Inferior parietal cortex (tissue), 1 donor: ENCODE data around the gene NR1D1.
A peak's percentile ranks its signal among the peaks of the same experiment; 100 is the strongest.
"Not testable (repeated sequence)": the region's sequence is repeated elsewhere in the genome, so short reads cannot be mapped to it uniquely, and the experiment has no call there.

ENCODE experiments used
- DNase-seq: peaks from one replicate; pipeline ENCODE4 v3.0.0-alpha.2; 2016; ENCODE audit errors: extremely low spot score

NR1D1 gene

GRCh38 chr17:40100419-40100668, at the start of gene NR1D1:
Gene NR1D1 (minus strand): TSS chr17:40100589. CDS start chr17:40100094, 495 bp downstream.
- DNase-seq: no peak

DNA sequence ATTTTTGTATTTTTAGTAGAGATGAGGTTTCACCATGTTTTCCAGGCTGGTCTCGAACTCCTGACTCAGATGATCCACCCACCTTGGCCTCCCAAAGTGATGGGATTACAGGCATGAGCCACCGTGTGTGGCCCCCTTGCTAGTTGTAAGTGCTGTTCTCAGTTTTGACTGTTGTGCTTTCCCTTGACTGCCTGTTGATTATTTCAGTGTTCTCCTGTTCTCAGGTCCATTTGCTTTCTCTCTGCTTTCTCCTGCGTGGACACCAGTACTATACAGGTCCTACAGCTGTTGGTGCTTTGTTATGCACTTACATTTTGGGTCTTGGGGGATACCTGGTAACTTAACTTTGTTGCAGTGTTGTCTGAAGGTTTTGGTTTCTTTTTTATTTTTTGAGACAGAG, 48.1 kb upstream of the NR1D1 start:
- DNase-seq: no peak

GRCh38 chr17:40145476-40145875, 45.1 kb upstream of the NR1D1 start:
- DNase-seq: no peak

- not testable (repeated sequence) for DNase-seq
Measured at GRCh38 chr17:40143166-40143565, 42.8 kb upstream of the NR1D1 start.

DNA sequence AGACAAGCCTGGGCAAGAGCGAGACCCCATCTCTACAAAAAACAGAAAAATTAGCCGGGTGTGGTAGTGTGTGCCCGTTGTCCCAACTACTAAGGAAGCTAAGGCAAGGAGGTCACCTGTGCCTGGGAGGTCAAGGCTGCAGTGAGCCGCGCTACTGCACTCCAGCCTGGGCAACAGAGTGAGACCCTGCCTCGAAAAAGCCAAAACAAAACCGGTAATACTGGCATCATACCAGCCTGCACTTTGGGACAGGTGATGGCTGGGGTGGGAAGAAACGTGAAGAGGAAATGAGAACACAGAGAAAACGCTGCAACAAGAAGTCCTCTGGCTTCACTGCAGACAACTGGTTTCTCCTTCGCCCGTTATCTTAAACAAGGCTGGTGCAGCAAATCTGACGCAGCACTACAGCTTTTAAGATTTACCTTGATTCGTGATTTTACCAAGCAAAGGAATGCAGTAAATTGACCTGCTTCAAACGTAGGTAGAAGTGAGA, 39.2 kb upstream of the NR1D1 start:
- no peak for DNase-seq

DNA sequence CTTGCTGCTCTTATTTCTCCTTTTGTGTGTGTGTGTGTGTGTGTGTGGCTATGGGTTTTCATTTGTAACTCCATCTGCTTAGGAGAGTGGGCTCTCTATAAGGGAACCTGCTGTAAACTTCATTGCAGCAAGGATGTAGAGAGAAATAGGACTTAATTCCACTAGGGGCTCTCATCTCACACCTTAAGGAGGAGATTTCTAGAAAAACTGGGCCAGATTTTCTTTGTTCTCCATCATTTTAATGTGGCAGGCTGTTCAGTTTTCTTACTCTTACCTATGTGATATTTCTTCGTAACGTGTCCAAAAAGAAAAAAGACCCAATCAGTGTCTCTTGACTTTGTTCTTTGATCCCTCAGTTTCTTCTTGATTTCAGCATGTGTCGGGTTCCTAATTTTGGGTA, 35.4 kb upstream of the NR1D1 start:
- DNase-seq: no peak

DNA sequence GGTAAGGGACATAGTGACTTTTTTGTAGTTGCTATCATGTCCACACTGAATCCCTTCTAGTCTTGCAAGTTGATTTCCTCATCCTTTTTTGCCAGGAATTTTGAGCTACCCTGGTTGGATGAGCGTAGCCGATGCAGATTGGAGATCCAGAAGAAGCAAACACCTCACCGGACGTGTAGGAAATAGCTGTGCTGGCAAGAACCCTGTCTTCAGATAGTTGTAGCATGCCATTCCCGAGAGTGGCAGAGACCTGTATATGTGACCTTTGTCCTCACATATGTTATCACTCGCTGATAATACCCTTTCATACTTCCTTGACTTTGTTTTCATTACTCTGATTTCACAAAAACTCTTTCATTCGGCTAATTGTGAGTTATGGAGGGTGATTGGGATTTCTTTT, 33.8 kb upstream of the NR1D1 start:
- DNase-seq: no peak

GRCh38 chr17:40130352-40131042, 30.1 kb upstream of the NR1D1 start:
- no peak for DNase-seq

- DNase-seq: no peak
Measured at GRCh38 chr17:40129498-40129897, 29.1 kb upstream of the NR1D1 start.

DNA sequence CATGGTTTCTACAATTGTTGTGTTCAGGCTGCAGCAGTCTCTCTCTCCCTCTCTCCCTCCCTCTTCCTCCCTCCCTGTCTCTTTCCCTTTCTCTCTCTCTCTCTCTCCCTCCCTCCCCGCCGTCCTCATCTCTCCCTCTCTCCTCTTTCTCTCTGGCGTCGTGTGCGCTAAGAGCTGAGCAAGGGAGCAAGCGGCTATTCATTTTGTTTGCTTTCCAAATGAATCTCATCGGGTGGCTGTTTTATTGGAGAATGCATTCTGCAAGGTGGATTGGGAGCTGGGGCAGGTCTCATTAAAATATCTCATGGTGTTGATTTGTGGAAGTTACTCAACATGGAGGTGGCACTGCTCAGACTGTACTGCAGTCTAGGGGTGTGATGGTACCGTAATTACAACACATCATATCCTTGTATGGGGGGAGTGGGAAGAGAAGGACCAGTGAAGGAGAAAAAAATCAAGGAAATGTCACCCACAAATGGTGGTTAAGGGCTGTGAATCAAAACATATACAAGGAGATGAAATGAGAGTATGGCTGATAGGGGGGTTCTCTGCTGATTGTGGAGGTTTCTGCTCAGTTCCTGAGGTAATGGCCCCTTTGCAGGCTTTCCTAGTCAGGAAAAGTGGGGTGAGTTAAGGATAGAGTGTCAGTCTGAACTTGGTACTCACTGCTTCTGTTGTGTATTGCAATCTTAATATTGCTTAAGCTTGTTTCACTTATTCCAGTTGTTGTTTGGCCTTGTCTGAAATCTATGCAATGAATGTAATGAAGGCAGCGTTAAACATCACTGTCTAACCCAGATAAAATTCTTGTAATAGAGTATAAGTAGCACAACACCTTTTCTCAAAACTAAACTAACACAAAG, 24.1 kb upstream of the NR1D1 start:
- DNase-seq: no peak

DNA sequence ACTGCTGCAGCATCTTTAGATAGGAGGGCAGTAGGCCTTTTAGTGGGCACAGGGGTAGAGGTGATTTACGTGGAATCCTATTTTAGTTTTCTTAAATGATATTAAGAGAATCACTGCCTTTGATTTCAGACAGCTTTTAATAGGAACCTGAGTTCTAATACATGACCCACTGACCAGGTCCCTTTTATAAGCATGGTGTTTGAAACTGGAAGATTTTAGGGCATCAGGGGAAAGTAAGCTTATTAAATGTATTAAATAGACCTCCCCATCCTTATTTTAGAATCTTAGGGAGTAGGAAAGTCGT, 23.4 kb upstream of the NR1D1 start:
- DNase-seq: no peak

GRCh38 chr17:40122999-40123810, 22.8 kb upstream of the NR1D1 start:
- DNase-seq: no peak

DNA sequence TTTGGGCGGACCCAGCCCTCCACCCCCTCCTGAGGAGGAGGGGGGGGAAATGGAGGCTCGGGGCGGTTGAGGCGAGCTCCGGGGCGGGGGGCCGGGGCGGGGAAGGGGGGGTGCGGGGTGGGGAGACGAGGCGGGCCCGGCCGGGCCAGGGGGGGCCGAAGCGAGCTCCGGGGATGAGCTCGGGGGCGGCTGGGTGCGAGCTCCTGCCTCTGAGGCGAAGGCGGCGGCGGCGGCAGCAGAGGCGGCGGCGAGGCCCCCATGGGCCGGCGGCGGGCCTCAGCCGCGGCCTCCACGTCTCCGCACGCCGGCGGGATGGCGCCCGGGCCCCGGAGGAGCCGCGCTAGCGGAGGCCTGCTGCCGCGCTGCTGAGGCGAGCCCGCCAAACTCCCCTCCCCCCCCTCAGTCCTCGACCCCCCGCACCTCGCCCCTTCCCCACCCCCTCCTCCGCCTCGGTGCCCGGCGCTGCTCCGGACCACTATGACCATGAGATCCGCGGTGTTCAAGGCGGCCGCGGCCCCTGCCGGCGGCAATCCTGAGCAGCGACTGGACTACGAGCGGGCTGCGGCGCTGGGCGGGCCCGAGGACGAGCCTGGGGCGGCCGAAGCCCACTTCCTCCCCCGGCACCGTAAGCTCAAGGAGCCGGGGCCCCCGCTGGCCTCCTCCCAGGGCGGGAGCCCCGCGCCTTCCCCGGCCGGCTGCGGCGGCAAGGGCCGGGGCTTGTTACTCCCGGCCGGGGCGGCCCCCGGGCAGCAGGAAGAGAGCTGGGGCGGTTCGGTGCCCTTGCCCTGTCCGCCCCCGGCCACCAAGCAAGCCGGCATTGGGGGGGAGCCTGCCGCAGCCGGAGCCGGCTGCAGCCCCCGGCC, 22.0 kb upstream of the NR1D1 start:
- DNase-seq: no peak

GRCh38 chr17:40121181-40122135, 21.1 kb upstream of the NR1D1 start, which contains the start of gene MSL1:
Gene MSL1 (plus strand): TSS chr17:40121971. CDS start chr17:40122613, 642 bp downstream.
- DNase-seq: peak; percentile 84

DNA sequence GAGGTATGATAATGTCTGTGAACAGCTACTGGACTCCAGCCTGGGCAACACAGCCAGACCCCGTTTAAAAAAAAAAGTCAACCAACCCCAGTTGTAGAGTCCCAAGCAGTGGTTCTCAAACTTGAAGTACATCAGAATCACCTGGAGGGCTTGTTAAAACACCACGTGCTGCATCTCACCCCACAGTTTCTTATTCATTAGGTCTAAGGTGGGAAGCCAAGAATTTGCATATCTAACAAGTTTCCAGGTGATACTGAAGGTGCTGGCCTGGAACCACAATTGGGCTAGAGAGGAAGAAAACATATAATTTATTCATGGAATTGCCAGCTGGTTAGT, 14.7 kb upstream of the NR1D1 start:
- DNase-seq: no peak

GRCh38 chr17:40113907-40114245, 13.5 kb upstream of the NR1D1 start:
- DNase-seq: no peak

GRCh38 chr17:40113110-40113906, 12.9 kb upstream of the NR1D1 start:
- peak; percentile 99 for DNase-seq

GRCh38 chr17:40112718-40113109, 12.3 kb upstream of the NR1D1 start:
- DNase-seq: no peak

DNA sequence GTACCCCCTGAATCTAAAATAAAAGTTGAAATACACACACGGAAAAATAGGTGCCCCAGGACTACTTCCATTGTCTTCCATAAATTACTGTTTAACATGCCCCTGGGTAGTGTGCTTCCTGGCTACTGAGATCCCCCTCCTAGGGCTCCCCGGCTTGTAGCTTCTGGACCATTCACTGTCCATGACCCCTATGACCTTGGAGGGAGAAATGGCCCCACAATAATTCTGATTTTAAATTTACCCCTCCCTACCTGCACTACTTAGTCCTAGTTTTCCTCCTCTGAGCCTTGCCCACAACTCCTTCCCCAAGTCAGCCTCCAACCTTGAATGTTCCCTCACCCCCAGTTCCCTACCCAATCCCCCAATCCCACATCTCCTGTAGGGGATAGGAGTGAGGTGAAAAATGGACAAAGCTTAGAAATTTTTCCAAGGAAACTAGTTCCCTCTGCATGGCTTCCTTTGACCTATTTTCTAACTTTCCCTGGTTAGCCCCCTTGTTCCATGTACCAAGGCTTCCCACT, 11.9 kb upstream of the NR1D1 start:
- DNase-seq: no peak
